ENCODE data around the gene CARMIL1. TPM values are rescaled to one million over a fixed set of nuclear protein-coding genes. Genes with fewer than 3 reads are reported as not detected.

The CARMIL1 gene
- total RNA-seq, 1 experiment from 2014 or later = 23.6 TPM

DNA sequence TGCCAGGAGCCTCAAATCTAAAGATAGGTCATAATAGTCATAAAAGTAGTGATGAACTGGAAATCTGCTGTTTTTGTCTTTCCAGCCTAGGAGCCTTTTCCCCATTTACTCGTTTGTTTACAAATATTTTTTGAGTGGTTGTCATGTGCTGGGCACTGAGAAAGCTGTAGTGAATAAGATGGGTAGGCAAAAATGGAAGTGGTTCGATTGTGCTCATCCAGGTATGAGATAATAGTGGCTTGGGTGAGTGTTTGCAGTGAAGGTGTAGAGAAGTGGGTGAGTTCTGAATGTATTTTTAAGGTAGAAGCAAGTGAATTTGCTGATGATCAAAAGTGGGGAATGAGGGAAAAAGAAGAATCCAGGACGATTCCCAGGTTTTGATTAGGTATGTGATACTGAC lies 53.0 kb downstream of the CARMIL1 start:
- H3K4me1 Mint-ChIP-seq = peaks cover 60 to 71% of the 10 kb centered on the region in 2 experiments
- no peaks in the 10 kb centered on the region for H3K36me3 Mint-ChIP-seq (ENCODE audit: insufficient read depth in 1 of 3, low read depth in 3 of 3)
- Histone ChIP-seq H3K4me2 (ENCODE audit: insufficient read depth, insufficient read length, low read length) (no peak overlapping the region), H2BK15ac (ENCODE audit: low read depth, low read length) (no peak overlapping the region), H4K91ac (ENCODE audit: insufficient read length, low read depth, low read length) (no peak overlapping the region), H3K9me3 (ENCODE audit: control insufficient read depth, low read depth, low read length) (no peaks in the 10 kb centered on the region), H3K9ac (ENCODE audit: extremely low read depth, insufficient read length, low read length) (no peak overlapping the region), H3K79me1 (ENCODE audit: insufficient read depth, low read depth, low read length, poor library complexity, severe bottlenecking) (no peaks in the 10 kb centered on the region), H3K18ac (ENCODE audit: insufficient read length, low read depth, low read length) (no peak overlapping the region), H4K20me1 (ENCODE audit: control insufficient read depth, insufficient read depth, insufficient read length) (no peaks in the 10 kb centered on the region), H2BK12ac (ENCODE audit: insufficient read length, low read depth, low read length) (no peak overlapping the region), H3K56ac (ENCODE audit: insufficient read length, low read depth, low read length) (no peak overlapping the region), H3K23ac (ENCODE audit: insufficient read length, low read depth, low read length) (no peak overlapping the region), H4K8ac (replicated peaks; ENCODE audit: insufficient read length, low read depth, low read length) (no peak overlapping the region), H2BK20ac (ENCODE audit: low read depth, low read length, poor library complexity, severe bottlenecking) (no peak overlapping the region), H2AK5ac (ENCODE audit: insufficient read length, low read length) (no peak overlapping the region), H3T11ph (ENCODE audit: low read length) (no peak overlapping the region), H3K27ac (ENCODE audit: insufficient read length, low read depth, low read length) (no peak overlapping the region), H3K79me2 (ENCODE audit: insufficient read depth, low read length) (peaks cover 8% of the 10 kb centered on the region; the same call in 1 of the 2 replicates), H2AFZ (ENCODE audit: low read length) (no peak overlapping the region), H3K14ac (ENCODE audit: insufficient read depth, low read length) (no peak overlapping the region), H3K4ac (ENCODE audit: low read depth, low read length) (no peak overlapping the region), H2BK120ac (ENCODE audit: low read depth, low read length, poor library complexity, severe bottlenecking) (no peak overlapping the region), H2BK5ac (ENCODE audit: insufficient read length, low read length) (no peak overlapping the region), H3K23me2 (ENCODE audit: insufficient read length, low read depth, low read length, poor library complexity, severe bottlenecking) (no peaks in the 10 kb centered on the region), H3K4me1 (ENCODE audit: insufficient read depth, low read length) (peaks cover 13% of the 10 kb centered on the region; the same call in 1 of the 2 replicates), H3K27me3 (ENCODE audit: insufficient read depth, low read length) (no peaks in the 10 kb centered on the region), H4K5ac (ENCODE audit: insufficient read length, low read depth, low read length) (no peak overlapping the region)
- TF ChIP-seq, protein P1, sequence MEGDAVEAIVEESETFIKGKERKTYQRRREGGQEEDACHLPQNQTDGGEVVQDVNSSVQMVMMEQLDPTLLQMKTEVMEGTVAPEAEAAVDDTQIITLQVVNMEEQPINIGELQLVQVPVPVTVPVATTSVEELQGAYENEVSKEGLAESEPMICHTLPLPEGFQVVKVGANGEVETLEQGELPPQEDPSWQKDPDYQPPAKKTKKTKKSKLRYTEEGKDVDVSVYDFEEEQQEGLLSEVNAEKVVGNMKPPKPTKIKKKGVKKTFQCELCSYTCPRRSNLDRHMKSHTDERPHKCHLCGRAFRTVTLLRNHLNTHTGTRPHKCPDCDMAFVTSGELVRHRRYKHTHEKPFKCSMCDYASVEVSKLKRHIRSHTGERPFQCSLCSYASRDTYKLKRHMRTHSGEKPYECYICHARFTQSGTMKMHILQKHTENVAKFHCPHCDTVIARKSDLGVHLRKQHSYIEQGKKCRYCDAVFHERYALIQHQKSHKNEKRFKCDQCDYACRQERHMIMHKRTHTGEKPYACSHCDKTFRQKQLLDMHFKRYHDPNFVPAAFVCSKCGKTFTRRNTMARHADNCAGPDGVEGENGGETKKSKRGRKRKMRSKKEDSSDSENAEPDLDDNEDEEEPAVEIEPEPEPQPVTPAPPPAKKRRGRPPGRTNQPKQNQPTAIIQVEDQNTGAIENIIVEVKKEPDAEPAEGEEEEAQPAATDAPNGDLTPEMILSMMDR (conservative IDR thresholded peaks at IDR 0.05) = no peak
- no peak overlapping the region for H3K4me3 Mint-ChIP-seq
- no peaks in the 10 kb centered on the region for H3K27me3 Mint-ChIP-seq (ENCODE audit: low read depth)
- DNase-seq = no peak
- no peaks in the 10 kb centered on the region for H3K9me3 Mint-ChIP-seq
- WGBS (ENCODE audit: extremely low coverage, insufficient read length, low lambda C conversion rate) = no CpG with 5 or more reads among the region's 3 CpGs
- peak overlapping the region in 2 of 3 experiments; percentile 5 to 12; a peak in 3 of 7 replicates for H3K27ac Mint-ChIP-seq

Measured in H9 (cell line).